PC-3 (cell line): ENCODE data around the gene FBXL15. TPM values are rescaled to one million over a fixed set of nuclear protein-coding genes. Genes with fewer than 3 reads are reported as not detected.

Source experiments
- ATAC-seq: fragments of 200-7000 bp; cut with Tn5 transposase; 2 replicates; pipeline ENCODE4 v1.9.1; 2020; ENCODE audit warnings: mild to moderate bottlenecking, moderate library complexity
- BruUV-seq: library from RNA; stranded (reverse); fragments of 400-500 nt; replicated peaks from 2 replicates; lab custom pipeline; 2021; lab: Mats Ljungman, UMichigan
- CTCF ChIA-PET: fragments of 300-600 bp; sonication (Branson Sonifier 250); formaldehyde crosslinking; loops from one replicate; lab custom pipeline; 2022; ENCODE audit warnings: antibody characterized with exemption; lab: Charles Lee
- POLR2A ChIA-PET: fragments of 300-600 bp; sonication (Branson Sonifier 250); formaldehyde crosslinking; loops from one replicate; lab custom pipeline; 2022; ENCODE audit warnings: antibody characterized with exemption; ENCODE audit not compliant: unreplicated experiment; lab: Charles Lee
- DNase-seq: peaks from one replicate; pipeline ENCODE4 v3.0.0-alpha.2; 2015
- H2AFZ ChIP-seq: fragments of 300-600 bp; sonication (generic); 2 replicates; pipeline ENCODE4 v1.6.0; 2016; ENCODE audit warnings: antibody characterized with exemption, low read length
- H3F3A ChIP-seq: fragments of 300-600 bp; sonication (generic); one replicate; pipeline ENCODE4 v1.6.0; 2017; ENCODE audit warnings: antibody characterized with exemption, low read length, control low read depth, mild to moderate bottlenecking; ENCODE audit not compliant: unreplicated experiment
- H3K27ac ChIP-seq: fragments of 300-600 bp; sonication (generic); 2 replicates; pipeline ENCODE4 v1.5.1; 2016; ENCODE audit warnings: mild to moderate bottlenecking, low read length
- H3K27me3 ChIP-seq: fragments of 300-600 bp; sonication (generic); 2 replicates; pipeline ENCODE4 v1.6.1; 2016; ENCODE audit warnings: low read length, mixed read lengths
- H3K36me3 ChIP-seq: fragments of 300-600 bp; sonication (generic); 2 replicates; pipeline ENCODE4 v1.6.1; 2016; ENCODE audit warnings: low read depth, mixed run types, low read length, mixed read lengths
- H3K4me1 ChIP-seq: fragments of 300-600 bp; sonication (generic); 2 replicates; pipeline ENCODE4 v1.5.1; 2016; ENCODE audit warnings: low read length; ENCODE audit not compliant: insufficient read depth
- H3K4me2 ChIP-seq: fragments of 300-600 bp; sonication (generic); 2 replicates; pipeline ENCODE4 v1.6.0; 2016; ENCODE audit warnings: low read length
- H3K4me3 ChIP-seq: fragments of 300-600 bp; sonication (generic); 2 replicates; pipeline ENCODE4 v1.5.1; 2016; ENCODE audit warnings: mild to moderate bottlenecking, low read length, mixed read lengths
- H3K79me2 ChIP-seq: fragments of 300-600 bp; sonication (generic); 2 replicates; pipeline ENCODE4 v1.6.1; 2017; ENCODE audit warnings: low read length, mixed read lengths
- H3K9ac ChIP-seq: fragments of 300-600 bp; sonication (generic); 2 replicates; pipeline ENCODE4 v1.6.0; 2016; ENCODE audit warnings: mild to moderate bottlenecking, low read length
- H3K9me2 ChIP-seq: fragments of 300-600 bp; sonication (generic); replicated peaks from 2 replicates; pipeline ENCODE4 v1.6.1; 2016; ENCODE audit warnings: mixed run types, low read length, mixed read lengths
- H3K9me3 ChIP-seq: fragments of 300-600 bp; sonication (generic); 2 replicates; pipeline ENCODE4 v1.6.1; 2016; ENCODE audit warnings: low read length, mixed read lengths
- H4K20me1 ChIP-seq: fragments of 300-600 bp; sonication (generic); 2 replicates; pipeline ENCODE4 v1.6.1; 2016; ENCODE audit warnings: low read length, mixed read lengths
- CTCF ChIP-seq: fragments of 300-600 bp; sonication (generic); conservative IDR thresholded peaks from 2 replicates; pipeline ENCODE4 v1.5.1; 2017; ENCODE audit warnings: antibody characterized with exemption, low read depth, mild to moderate bottlenecking, low read length
- EZH2 ChIP-seq: fragments of 300-600 bp; sonication (generic); IDR thresholded peaks from one replicate; pipeline ENCODE4 v1.6.1; 2017; ENCODE audit warnings: antibody characterized with exemption, mild to moderate bottlenecking, low read length; ENCODE audit not compliant: unreplicated experiment
- EZH2phosphoT487 ChIP-seq: fragments of 300-600 bp; sonication (generic); IDR thresholded peaks from 2 replicates; pipeline ENCODE4 v1.6.1; 2018; ENCODE audit warnings: mild to moderate bottlenecking, antibody characterized with exemption, low read length, borderline replicate concordance
- intact Hi-C: fragments of 100-400 bp; cut with micrococcal nuclease; formaldehyde crosslinking; loops from 2 replicates; pipeline ENCODE4 v1.9.0; 2023
- total RNA-seq: library from RNA; depleted of rRNA; stranded (reverse); fragments of >200 nt; gene quantifications from 2 replicates; pipeline ENCODE4 v1.2.3, GENCODE V29; 2014

The FBXL15 gene
- total RNA-seq, 1 experiment from 2014 or later = 12.7 TPM

- H3K27ac ChIP-seq = no peak overlapping the region
- peak overlapping the region; percentile 93 for H2AFZ ChIP-seq
- no peaks in the 10 kb centered on the region for H4K20me1 ChIP-seq
- CTCF ChIA-PET = no interaction called here
- DNase-seq = peak; percentile 92
- no peaks in the 10 kb centered on the region for H3K36me3 ChIP-seq
- no peaks in the 10 kb centered on the region for H3K9me2 ChIP-seq
- H3K9ac ChIP-seq = peak overlapping the region; percentile 54
- TF ChIP-seq CTCF (no peak), EZH2 (no peak), EZH2phosphoT487 (no peak)
- H3K27me3 ChIP-seq = no peaks in the 10 kb centered on the region
- ATAC-seq = peak; percentile 98
- POLR2A ChIA-PET = no interaction called here
- no peaks in the 10 kb centered on the region for H3K79me2 ChIP-seq
- peaks cover 6% of the 10 kb centered on the region; the same call in 1 of the 2 replicates for H3K4me1 ChIP-seq
- peak overlapping the region; percentile 98 for H3K4me2 ChIP-seq
- intact Hi-C loops = no loop called here
- BruUV-seq = no TSS peak
- no peaks in the 10 kb centered on the region for H3F3A ChIP-seq
- H3K9me3 ChIP-seq = no peaks in the 10 kb centered on the region
- H3K4me3 ChIP-seq = peak overlapping the region; percentile 67
Measured at GRCh38 chr10:102461187-102462054, 40.8 kb downstream of the FBXL15 start.

GRCh38 chr10:102462512-102463054 lies 41.9 kb downstream of the FBXL15 start:
- BruUV-seq = no TSS peak
- Histone ChIP-seq H3F3A (no peaks in the 10 kb centered on the region), H3K79me2 (no peaks in the 10 kb centered on the region), H3K27me3 (no peaks in the 10 kb centered on the region), H4K20me1 (no peaks in the 10 kb centered on the region), H3K36me3 (no peaks in the 10 kb centered on the region), H3K27ac (no peak overlapping the region), H3K4me2 (no peak overlapping the region), H3K4me3 (no peak overlapping the region), H3K9me3 (no peaks in the 10 kb centered on the region), H3K4me1 (peaks cover 6% of the 10 kb centered on the region; the same call in 1 of the 2 replicates), H3K9me2 (no peaks in the 10 kb centered on the region), H3K9ac (no peak overlapping the region), H2AFZ (no peak overlapping the region)
- intact Hi-C loops = no loop called here
- ChIA-PET POLR2A (no interaction called here), CTCF (no interaction called here)
- DNase-seq = no peak
- no peak for ATAC-seq
- no peak for TF ChIP-seq EZH2
- TF ChIP-seq EZH2phosphoT487 = no peak
- no peak for TF ChIP-seq CTCF

- no peak overlapping the region for H2AFZ ChIP-seq
- POLR2A ChIA-PET = no interaction called here
- H3K9ac ChIP-seq = no peak overlapping the region
- no peaks in the 10 kb centered on the region for H3K27me3 ChIP-seq
- H3K36me3 ChIP-seq = no peaks in the 10 kb centered on the region
- no peak for ATAC-seq
- H4K20me1 ChIP-seq = no peaks in the 10 kb centered on the region
- no peak overlapping the region for H3K4me2 ChIP-seq
- intact Hi-C loops = no loop called here
- H3K4me3 ChIP-seq = no peak overlapping the region
- H3K9me3 ChIP-seq = no peaks in the 10 kb centered on the region
- TF ChIP-seq CTCF (no peak), EZH2 (no peak), EZH2phosphoT487 (no peak)
- CTCF ChIA-PET = no interaction called here
- no TSS peak for BruUV-seq
- H3K9me2 ChIP-seq = no peaks in the 10 kb centered on the region
- no peak for DNase-seq
- H3K79me2 ChIP-seq = no peaks in the 10 kb centered on the region
- peaks cover 6% of the 10 kb centered on the region; the same call in 1 of the 2 replicates for H3K4me1 ChIP-seq
- no peak overlapping the region for H3K27ac ChIP-seq
- no peaks in the 10 kb centered on the region for H3F3A ChIP-seq
Measured at GRCh38 chr10:102463983-102464382, 43.3 kb downstream of the FBXL15 start.
